ENCODE results near the gene EXOSC10.
"Not testable (repeated sequence)": the region's sequence is repeated elsewhere in the genome, so short reads cannot be mapped to it uniquely, and the experiment has no call there.

The EXOSC10 gene

DNA sequence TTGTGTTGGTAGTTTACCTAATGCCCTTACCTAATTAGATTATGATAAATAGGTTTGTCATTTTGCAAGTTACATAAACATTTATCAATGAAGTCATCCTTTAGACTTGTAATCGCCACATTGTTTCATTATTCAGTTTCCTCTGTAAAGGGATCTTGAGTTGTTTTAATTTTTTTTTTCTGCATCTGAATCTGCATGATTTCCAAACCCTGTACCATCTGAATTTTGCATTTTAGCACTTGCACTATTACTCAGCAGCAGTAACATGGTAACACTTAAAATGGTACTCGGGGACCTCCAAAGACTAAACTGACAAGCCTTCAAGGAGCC is 74.8 kb downstream of the EXOSC10 start:
- TF ChIP-seq POLR2A (IDR thresholded peaks at IDR 0.05; ENCODE audit: extremely low read depth, insufficient read length) (no peak), MYC (IDR thresholded peaks at IDR 0.05; ENCODE audit: low read depth, low read length) (no peak)
- TF ChIP-seq, protein P1, sequence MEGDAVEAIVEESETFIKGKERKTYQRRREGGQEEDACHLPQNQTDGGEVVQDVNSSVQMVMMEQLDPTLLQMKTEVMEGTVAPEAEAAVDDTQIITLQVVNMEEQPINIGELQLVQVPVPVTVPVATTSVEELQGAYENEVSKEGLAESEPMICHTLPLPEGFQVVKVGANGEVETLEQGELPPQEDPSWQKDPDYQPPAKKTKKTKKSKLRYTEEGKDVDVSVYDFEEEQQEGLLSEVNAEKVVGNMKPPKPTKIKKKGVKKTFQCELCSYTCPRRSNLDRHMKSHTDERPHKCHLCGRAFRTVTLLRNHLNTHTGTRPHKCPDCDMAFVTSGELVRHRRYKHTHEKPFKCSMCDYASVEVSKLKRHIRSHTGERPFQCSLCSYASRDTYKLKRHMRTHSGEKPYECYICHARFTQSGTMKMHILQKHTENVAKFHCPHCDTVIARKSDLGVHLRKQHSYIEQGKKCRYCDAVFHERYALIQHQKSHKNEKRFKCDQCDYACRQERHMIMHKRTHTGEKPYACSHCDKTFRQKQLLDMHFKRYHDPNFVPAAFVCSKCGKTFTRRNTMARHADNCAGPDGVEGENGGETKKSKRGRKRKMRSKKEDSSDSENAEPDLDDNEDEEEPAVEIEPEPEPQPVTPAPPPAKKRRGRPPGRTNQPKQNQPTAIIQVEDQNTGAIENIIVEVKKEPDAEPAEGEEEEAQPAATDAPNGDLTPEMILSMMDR (IDR thresholded peaks at IDR 0.05; ENCODE audit: low read depth, low read length) = no peak
- TF ChIP-seq, protein P2, sequence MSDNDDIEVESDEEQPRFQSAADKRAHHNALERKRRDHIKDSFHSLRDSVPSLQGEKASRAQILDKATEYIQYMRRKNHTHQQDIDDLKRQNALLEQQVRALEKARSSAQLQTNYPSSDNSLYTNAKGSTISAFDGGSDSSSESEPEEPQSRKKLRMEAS (IDR thresholded peaks at IDR 0.05; ENCODE audit: low read depth, low read length) = no peak
- H3K4me3 ChIP-seq (ENCODE audit: low read depth, low read length) = no peak overlapping the region
- no peak for DNase-seq (ENCODE audit: low read depth)

DNA sequence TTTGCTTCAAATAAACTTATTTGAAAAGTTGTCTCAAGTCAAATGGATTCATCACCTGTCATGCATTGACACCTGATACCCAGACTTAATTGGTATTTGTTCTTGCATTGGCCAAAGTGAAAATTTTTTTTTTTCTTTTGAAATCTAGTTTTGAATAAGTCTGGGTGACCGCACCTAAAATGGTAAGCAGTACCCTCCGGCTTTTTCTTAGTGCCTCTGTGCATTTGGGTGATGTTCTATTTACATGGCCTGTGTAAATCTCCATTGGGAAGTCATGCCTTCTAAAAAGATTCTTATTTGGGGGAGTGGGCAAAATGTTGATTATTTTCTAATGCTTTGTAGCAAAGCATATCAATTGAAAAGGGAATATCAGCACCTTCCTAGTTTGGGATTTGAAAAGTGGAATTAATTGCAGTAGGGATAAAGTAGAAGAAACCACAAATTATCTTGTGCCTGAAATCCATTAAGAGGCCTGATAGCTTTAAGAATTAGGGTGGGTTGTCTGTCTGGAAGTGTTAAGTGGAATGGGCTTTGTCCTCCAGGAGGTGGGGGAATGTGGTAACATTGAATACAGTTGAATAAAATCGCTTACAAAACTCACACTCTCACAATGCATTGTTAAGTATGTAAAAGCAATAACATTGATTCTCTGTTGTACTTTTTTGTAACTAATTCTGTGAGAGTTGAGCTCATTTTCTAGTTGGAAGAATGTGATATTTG is 75.4 kb downstream of the EXOSC10 start:
- H3K4me3 ChIP-seq (ENCODE audit: low read depth, low read length) = no peak overlapping the region
- DNase-seq (ENCODE audit: low read depth) = no peak
- TF ChIP-seq, protein P2 (IDR thresholded peaks at IDR 0.05; ENCODE audit: low read depth, low read length) = no peak
- TF ChIP-seq, protein P1 (IDR thresholded peaks at IDR 0.05; ENCODE audit: low read depth, low read length) = no peak
- no peak for TF ChIP-seq POLR2A (IDR thresholded peaks at IDR 0.05; ENCODE audit: extremely low read depth, insufficient read length)
- TF ChIP-seq MYC (IDR thresholded peaks at IDR 0.05; ENCODE audit: low read depth, low read length) = no peak

DNA sequence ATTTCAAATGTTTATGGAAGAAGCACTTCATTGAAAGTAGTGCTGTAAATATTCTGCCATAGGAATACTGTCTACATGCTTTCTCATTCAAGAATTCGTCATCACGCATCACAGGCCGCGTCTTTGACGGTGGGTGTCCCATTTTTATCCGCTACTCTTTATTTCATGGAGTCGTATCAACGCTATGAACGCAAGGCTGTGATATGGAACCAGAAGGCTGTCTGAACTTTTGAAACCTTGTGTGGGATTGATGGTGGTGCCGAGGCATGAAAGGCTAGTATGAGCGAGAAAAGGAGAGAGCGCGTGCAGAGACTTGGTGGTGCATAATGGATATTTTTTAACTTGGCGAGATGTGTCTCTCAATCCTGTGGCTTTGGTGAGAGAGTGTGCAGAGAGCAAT is 76.5 kb downstream of the EXOSC10 start:
- no peak for DNase-seq (ENCODE audit: low read depth)
- TF ChIP-seq, protein P1 (IDR thresholded peaks at IDR 0.05; ENCODE audit: low read depth, low read length) = no peak
- TF ChIP-seq, protein P2 (IDR thresholded peaks at IDR 0.05; ENCODE audit: low read depth, low read length) = no peak
- TF ChIP-seq POLR2A (IDR thresholded peaks at IDR 0.05; ENCODE audit: extremely low read depth, insufficient read length) (no peak), MYC (IDR thresholded peaks at IDR 0.05; ENCODE audit: low read depth, low read length) (no peak)
- no peak overlapping the region for H3K4me3 ChIP-seq (ENCODE audit: low read depth, low read length)

DNA sequence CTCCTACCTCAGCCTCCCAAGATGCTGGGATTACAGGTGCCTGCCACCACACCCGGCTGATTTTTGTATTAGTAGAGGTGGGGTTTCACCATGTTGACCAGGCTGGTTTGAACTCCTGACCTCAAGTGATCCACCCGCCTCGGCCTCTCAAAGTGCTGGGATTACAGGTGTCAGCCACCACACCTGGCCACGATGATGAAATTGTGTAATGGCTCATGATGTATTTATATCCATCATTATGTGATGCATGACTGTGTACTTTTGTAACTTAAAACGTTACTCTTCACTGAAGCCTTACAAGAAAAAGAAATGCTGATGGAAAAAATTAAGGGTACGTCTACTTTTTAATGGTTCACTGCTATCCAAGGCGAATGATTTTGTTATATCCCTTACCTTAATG is 79.7 kb downstream of the EXOSC10 start:
- no peak overlapping the region for H3K4me3 ChIP-seq (ENCODE audit: low read depth, low read length)
- TF ChIP-seq, protein P2 (IDR thresholded peaks at IDR 0.05; ENCODE audit: low read depth, low read length) = no peak
- TF ChIP-seq MYC (IDR thresholded peaks at IDR 0.05; ENCODE audit: low read depth, low read length) = no peak
- TF ChIP-seq, protein P1 (IDR thresholded peaks at IDR 0.05; ENCODE audit: low read depth, low read length) = no peak
- TF ChIP-seq POLR2A (IDR thresholded peaks at IDR 0.05; ENCODE audit: extremely low read depth, insufficient read length) = no peak
- DNase-seq (ENCODE audit: low read depth) = no peak

DNA sequence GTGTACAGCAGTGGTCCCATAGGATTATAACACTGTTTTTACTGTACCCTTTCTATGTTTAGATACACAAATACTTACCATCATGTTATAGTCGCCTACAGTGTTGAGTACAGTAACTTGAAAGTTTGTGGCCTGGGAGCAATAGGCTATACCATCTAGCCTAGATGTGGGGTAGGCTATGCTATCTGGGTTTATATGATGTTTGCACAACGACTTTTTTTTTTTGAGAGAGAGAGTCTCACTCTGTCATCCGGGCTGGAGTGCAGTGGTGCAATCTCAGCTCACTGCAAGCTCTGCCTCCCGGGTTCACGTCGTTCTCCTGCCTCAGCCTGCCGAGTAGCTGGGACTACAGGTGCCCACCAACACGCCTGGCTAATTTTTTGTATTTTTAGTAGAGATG is 80.3 kb downstream of the EXOSC10 start:
- H3K4me3 ChIP-seq (ENCODE audit: low read depth, low read length); DNase-seq (ENCODE audit: low read depth): not testable (repeated sequence)

Measured in NB4 (cell line).